Measurements from ENCODE around the gene GTF3C4.
"Not testable (repeated sequence)": the region's sequence is repeated elsewhere in the genome, so short reads cannot be mapped to it uniquely, and the experiment has no call there.

Gene GTF3C4

GRCh38 chr9:132708239-132708638 lies 38.0 kb downstream of the GTF3C4 start:
- DNase-seq, result no peak

GRCh38 chr9:132708769-132709430 lies 38.6 kb downstream of the GTF3C4 start:
- no peak for DNase-seq

DNA sequence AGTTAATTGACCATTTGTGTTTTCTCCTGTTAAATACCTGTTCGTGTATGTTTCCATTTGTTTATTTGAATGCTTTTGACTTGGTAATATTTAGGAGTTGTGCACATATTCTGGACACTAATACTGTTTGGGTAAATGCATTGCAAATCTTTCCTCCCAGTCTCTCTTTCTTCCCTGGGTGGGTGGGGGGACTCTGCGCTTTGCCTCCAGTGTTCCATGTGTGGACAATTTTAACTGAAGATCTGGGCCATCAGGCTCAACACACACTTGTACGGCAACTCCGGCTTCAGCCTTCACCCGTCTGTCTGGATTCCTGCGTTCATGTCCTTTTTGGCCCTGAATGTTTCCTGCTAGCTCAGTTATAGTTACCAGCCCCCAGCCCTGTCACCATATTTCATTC lies 40.1 kb downstream of the GTF3C4 start:
- DNase-seq, result no peak

DNA sequence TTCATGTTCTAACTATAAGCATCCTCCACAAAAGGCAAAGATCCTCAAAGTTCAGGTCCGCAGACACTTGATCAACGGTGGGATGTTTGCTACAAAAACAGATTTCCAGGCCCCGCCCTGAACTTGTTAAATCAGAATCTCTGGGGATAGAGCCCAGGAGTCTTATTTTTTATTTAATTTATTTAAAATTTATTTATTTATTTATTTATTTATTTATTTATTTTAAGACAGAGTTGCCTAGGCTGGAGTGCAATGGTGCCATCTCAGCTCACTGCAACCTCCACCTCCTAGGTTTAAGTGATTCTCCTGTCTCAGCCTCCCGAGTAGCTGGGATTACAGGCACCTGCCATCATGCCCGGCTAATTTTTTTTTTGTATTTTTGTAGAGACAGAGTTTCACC lies 40.9 kb downstream of the GTF3C4 start:
- DNase-seq, result not testable (repeated sequence)

- no peak for DNase-seq
Observed at GRCh38 chr9:132711846-132712245, 41.6 kb downstream of the GTF3C4 start.

DNA sequence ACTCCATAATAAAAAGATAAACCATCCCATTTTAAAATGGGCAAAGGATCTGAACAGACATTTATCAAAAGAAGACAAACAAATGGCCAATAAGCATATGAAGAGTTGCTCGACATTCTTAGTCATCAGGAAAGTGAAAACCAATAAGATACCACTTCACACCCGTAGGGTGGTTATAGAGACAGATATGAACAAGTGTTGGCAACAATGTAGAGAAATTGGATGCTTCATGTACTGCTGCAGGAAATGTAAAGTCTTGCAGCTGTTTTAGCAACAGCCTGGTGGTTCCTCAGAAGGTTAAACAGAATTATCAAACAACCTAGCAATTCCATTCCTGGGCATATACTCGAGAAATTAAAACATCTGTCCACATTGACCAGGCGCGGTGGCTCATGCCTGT lies 42.5 kb downstream of the GTF3C4 start:
- DNase-seq, result no peak

GRCh38 chr9:132716007-132716406 lies 45.7 kb downstream of the GTF3C4 start:
- no peak for DNase-seq

DNA sequence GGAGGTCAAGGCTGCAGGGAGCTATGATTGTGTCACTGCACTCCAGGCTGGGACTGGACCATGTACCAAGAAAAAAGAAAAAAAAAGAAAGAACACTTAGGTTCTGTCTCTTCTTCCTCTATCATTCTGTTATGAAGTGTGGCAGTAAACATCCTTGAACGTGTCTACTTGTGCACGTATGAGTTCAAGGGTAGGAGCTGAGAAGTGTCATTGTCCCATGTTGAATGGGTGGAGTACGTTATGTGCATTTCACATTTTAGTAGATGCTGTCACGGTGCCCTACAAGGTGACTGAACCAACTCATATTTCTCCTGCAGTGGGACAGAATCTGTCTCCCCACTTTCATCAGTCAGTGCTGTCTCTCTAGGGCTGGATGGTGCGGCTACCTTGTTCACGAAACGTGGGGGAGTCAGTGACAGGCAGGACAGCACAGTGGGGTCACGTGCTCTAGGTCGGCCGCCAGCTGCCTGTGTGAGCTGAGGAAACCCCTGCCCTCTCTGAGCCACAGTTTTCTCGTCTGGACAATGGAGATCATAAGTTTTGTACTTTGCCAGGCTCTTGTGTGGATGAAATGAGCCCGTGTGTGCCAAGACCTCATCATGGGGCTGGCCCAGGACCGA lies 47.2 kb downstream of the GTF3C4 start:
- no peak for DNase-seq

- DNase-seq, result not testable (repeated sequence)
Observed at GRCh38 chr9:132718381-132718928, 48.2 kb downstream of the GTF3C4 start.

- DNase-seq, result no peak
Observed at GRCh38 chr9:132721661-132722060, 51.4 kb downstream of the GTF3C4 start.

DNA sequence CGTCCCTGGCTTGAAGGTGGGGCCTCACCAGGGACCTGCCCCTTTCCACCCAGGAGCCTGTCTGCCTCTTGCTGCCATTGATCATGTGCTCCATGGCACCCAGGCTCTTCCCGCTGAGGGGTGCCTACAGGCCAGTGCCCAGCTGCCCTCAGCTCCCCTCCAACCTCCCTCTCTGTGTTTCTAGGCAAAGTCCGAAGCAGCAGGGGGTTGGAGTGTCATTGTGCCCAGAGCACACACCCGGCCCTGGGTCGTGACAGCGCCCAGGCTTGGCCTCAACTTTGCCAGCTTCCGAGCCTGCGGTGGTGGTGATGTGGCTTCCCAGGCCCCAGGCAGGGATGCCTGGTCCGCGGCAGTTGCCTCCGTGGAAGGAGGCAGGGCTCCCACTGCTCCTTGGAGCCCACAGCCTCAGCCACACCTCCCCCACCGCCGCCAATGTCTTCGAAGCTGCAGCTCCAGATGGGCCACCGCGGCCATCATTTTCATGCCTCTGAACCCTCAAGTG lies 52.4 kb downstream of the GTF3C4 start:
- no peak for DNase-seq

DNA sequence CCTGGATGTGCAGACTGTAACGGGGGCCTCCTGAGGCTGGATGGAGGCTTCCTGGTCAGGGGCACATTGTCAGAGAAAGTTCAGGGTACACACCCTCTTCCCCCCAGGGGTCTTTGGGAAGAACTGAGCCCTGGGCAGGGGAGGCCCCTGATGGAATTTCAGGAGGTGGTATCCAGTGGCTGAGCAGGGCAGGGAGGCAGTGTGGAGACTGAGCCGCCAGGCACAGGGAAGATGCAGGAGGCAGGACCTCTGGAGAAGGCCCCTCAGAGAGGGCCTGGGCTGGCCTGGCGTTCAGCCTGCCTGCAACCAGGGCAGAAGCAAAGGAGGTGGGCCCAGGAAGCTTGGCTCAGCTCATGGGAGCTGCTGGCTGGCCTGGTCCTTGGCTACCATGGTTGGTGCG lies 53.5 kb downstream of the GTF3C4 start:
- DNase-seq, result no peak

- no peak for DNase-seq
Observed at GRCh38 chr9:132725306-132725705, 55.0 kb downstream of the GTF3C4 start.

DNA sequence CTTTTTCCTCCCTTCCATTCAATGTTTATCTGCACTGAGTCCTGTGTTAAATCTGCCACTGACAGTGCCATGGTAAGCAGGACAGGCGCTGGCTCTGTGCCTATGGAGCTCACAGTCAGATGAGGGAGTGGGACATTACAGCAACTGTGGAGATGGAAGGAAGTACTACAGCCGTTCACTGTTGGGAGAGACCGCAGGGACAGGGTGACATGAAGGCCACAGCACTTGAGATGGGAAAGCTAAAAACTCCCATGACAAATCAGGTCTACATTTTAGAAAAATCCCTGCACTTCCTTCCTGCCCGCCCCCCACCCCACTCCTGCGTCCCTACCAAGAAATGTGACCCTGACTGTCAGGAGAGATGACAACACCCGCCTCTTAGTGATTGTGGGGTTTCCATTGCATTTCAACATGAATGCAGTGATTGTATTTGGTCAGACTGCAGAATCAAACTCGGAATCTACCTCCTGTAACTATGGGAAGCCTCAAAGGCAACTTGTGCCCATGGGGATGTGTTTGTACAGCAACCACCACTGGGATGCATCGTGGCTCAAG lies 56.4 kb downstream of the GTF3C4 start:
- DNase-seq, result no peak

GRCh38 chr9:132728071-132728470 lies 57.8 kb downstream of the GTF3C4 start:
- no peak for DNase-seq

- no peak for DNase-seq
Observed at GRCh38 chr9:132728497-132728896, 58.2 kb downstream of the GTF3C4 start.

- no peak for DNase-seq
Observed at GRCh38 chr9:132729235-132729890, 59.1 kb downstream of the GTF3C4 start.

GRCh38 chr9:132730054-132731033 lies 60.1 kb downstream of the GTF3C4 start:
- no peak for DNase-seq

DNA sequence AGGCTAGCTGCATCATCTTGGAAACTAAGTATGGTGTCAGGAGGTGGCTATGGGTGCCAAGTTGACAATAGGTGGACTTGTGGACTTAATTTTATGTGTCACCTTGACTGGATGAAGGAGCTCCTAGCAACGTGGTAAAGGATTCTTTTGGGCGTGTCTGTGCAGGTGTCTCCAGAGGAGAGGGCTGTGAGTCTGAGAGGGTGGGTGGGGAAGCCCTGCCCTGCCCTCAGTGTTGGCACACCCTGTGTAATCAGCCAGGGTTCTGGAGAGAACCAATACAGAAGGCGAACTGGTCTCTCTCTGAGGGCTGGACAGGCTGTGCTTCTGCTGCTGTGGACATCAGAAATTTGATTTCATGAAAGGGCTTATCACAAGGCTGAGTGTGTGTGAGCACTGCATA lies 61.0 kb downstream of the GTF3C4 start:
- DNase-seq, result no peak

DNA sequence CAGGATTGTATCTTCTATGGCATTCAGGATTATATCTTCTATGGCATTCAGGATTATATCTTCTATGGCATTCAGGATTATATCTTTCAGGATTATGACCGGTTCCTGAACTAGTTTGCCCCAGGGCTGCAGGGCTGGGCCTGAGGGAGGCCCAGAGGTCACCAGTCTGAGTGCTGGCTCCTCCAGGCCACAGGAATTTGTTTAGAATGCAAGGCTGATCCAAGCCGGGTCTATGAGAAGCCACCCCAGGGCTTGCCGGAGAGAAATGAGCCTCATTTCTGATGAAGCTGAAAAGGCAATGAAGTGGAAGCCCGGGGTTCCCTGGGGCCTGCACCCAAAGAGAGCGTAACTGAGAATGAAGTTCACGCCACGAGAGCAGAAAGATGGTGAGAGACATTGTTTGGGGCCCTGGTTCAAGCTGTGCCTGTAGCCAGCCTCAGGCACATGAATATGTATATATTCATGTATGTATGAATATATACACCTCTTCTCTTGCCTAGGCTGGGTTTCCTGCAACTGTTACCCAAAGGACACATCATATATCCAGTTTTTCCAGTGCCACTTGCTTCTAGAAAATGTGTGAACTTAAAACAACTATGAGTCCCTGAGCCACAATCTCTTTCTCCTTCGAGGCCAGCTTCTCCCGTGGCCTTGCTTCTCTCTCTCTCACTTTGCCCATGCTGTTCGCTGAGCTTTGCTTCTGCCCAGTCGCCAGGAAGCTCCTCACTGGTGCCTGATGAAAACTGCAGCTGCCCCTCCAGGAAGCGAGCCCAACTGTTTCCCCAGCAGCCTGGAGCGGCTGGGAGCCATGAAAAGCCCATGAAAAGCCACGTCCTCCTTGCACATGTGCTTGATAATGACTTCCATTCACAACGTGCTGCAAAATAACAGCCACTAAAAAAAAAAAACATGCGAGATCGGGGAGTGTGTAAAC lies 62.3 kb downstream of the GTF3C4 start:
- no peak for DNase-seq

DNA sequence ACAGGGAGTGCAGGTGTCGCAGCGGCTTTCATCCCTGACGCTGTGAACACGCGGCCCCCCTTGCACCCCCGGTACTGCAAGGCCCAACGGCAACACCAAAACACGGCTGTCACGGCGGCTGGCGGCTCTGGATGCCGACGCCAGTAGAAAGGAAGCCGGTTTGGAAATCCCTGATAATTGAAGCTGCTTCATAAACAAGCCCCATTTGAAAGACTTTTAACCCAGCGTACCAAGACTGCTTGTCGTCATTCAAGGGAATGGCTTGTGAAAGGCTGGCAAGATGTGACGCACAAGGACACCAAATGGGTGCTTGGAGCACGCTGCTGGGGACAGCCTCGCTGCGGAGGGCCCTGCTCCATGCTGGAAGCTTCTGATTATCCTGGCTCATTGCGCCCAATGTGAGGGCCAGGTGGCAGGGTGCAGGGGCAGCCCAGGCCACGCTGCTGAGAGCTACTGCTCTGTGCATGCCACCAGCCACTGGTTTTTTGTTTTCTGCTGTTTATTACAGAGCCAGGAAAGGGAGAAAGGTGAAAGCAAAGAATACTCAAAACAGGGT lies 63.1 kb downstream of the GTF3C4 start:
- DNase-seq, result no peak
